CD14-positive monocyte (primary cell): ENCODE results near the gene KCNG2. TPM values are rescaled to one million over a fixed set of nuclear protein-coding genes. Genes with fewer than 3 reads are reported as not detected.

Experiments used
- DNase-seq, 3 donors: peaks; one replicate each; pipeline ENCODE4 v3.0.0-alpha.2; 2011 to 2022
- H2AFZ ChIP-seq: 2 replicates; pipeline ENCODE4 v1.6.0; 2012; ENCODE audit warnings: mild to moderate bottlenecking, low read depth, low read length, inconsistent platforms; ENCODE audit not compliant: insufficient read depth, poor library complexity, severe bottlenecking
- H3K27ac ChIP-seq, 2 donors: 1 replicate in 1 of 2; 2 replicates in 1 of 2; pipeline ENCODE4 v1.5.1; 2012 to 2013; ENCODE audit warnings: low read length in 2 of 2, control low read depth in 1 of 2, inconsistent platforms in 1 of 2, low read depth in 1 of 2, mild to moderate bottlenecking in 1 of 2
- H3K27me3 ChIP-seq, 2 donors: one replicate each; pipeline versions ENCODE4 v1.6.0 to v1.6.1; 2011 to 2013; ENCODE audit warnings: low read length in 2 of 2; ENCODE audit not compliant: control insufficient read depth in 2 of 2, insufficient read depth in 2 of 2
- H3K36me3 ChIP-seq, 2 donors: replicated peaks in 1 of 2; 1 replicate in 1 of 2; 2 replicates in 1 of 2; pipeline versions ENCODE4 v1.5.1 to v1.6.1; 2012 to 2013; ENCODE audit warnings: low read length in 2 of 2, control low read depth in 1 of 2, inconsistent platforms in 1 of 2, mild to moderate bottlenecking in 1 of 2; ENCODE audit not compliant: insufficient read depth in 2 of 2, control insufficient read depth in 1 of 2
- H3K4me1 ChIP-seq, 2 donors: 1 replicate in 1 of 2; 2 replicates in 1 of 2; pipeline versions ENCODE4 v1.5.1 to v1.6.1; 2012 to 2013; ENCODE audit warnings: low read length in 2 of 2, control low read depth in 1 of 2, inconsistent platforms in 1 of 2, mild to moderate bottlenecking in 1 of 2, moderate library complexity in 1 of 2; ENCODE audit not compliant: insufficient read depth in 2 of 2, control insufficient read depth in 1 of 2
- H3K4me2 ChIP-seq: replicated peaks from 2 replicates; pipeline ENCODE3; 2012; ENCODE audit warnings: low read length, moderate library complexity, mild to moderate bottlenecking; ENCODE audit not compliant: poor library complexity, severe bottlenecking; ENCODE audit errors: extremely low read depth
- H3K4me3 ChIP-seq, 3 experiments: fragments of 200-600 bp in 1 of 3; sonication (generic) in 1 of 3; replicated peaks in 1 of 3; 1 replicate in 2 of 3; 2 replicates in 1 of 3; pipeline ENCODE4 v1.5.1; 2011 to 2013; ENCODE audit warnings: low read length in 3 of 3, mild to moderate bottlenecking in 3 of 3, control low read depth in 2 of 3, low read depth in 2 of 3, inconsistent platforms in 1 of 3, moderate library complexity in 1 of 3
- H3K79me2 ChIP-seq: 2 replicates; pipeline ENCODE4 v1.6.0; 2012; ENCODE audit warnings: mild to moderate bottlenecking, control low read depth, inconsistent platforms, low read length, moderate library complexity; ENCODE audit not compliant: insufficient read depth
- H3K9ac ChIP-seq: 2 replicates; pipeline ENCODE4 v1.6.0; 2017; ENCODE audit warnings: low read length, mild to moderate bottlenecking; ENCODE audit not compliant: insufficient read depth, poor library complexity, severe bottlenecking
- H3K9me3 ChIP-seq, 2 donors: replicated peaks in 1 of 2; 1 replicate in 1 of 2; 2 replicates in 1 of 2; pipeline versions ENCODE4 v1.5.1 to v1.6.1; 2012 to 2013; ENCODE audit warnings: low read length in 2 of 2, control low read depth in 1 of 2; ENCODE audit not compliant: control insufficient read depth in 1 of 2, insufficient read depth in 1 of 2
- H4K20me1 ChIP-seq: 2 replicates; pipeline ENCODE4 v1.6.0; 2012; ENCODE audit warnings: mild to moderate bottlenecking, low read length, control low read depth, moderate library complexity; ENCODE audit not compliant: insufficient read depth
- H3K27ac Mint-ChIP-seq, 7 donors: one replicate each; pipeline ENCODE4 v1.8.0; 2020; ENCODE audit warnings: mild to moderate bottlenecking in 7 of 7, mixed read lengths in 7 of 7, moderate library complexity in 6 of 7, inconsistent platforms in 2 of 7
- H3K27me3 Mint-ChIP-seq, 3 donors: one replicate each; pipeline ENCODE4 v1.8.0; 2021 to 2022; ENCODE audit warnings: low read depth in 3 of 3, mild to moderate bottlenecking in 3 of 3, mixed read lengths in 3 of 3, moderate library complexity in 3 of 3, inconsistent platforms in 1 of 3
- H3K36me3 Mint-ChIP-seq, 2 donors: one replicate each; pipeline ENCODE4 v1.8.0; 2020; ENCODE audit warnings: mixed read lengths in 2 of 2, inconsistent platforms in 1 of 2, mild to moderate bottlenecking in 1 of 2
- H3K4me1 Mint-ChIP-seq: one replicate; pipeline ENCODE4 v1.8.0; 2020; ENCODE audit warnings: mild to moderate bottlenecking, mixed read lengths
- H3K4me3 Mint-ChIP-seq, 2 donors: one replicate each; pipeline ENCODE4 v1.8.0; 2020; ENCODE audit warnings: mild to moderate bottlenecking in 2 of 2, mixed read lengths in 2 of 2, moderate library complexity in 1 of 2
- H3K9me3 Mint-ChIP-seq, 7 donors: one replicate each; pipeline ENCODE4 v1.8.0; 2020 to 2022; ENCODE audit warnings: mixed read lengths in 7 of 7, mild to moderate bottlenecking in 6 of 7, moderate library complexity in 6 of 7, inconsistent platforms in 2 of 7
- CTCF ChIP-seq: fragments of 200-600 bp; IDR thresholded peaks from one replicate; pipeline ENCODE4 v1.8.0; 2022; ENCODE audit warnings: antibody characterized with exemption, mild to moderate bottlenecking
- WGBS: methylation state at CpG from one replicate; pipeline ENCODE4 v1.1.5; 2013; ENCODE audit warnings: missing lambda C conversion rate; ENCODE audit not compliant: insufficient coverage; 5-methylcytosine and 5-hydroxymethylcytosine counted together
- intact Hi-C, 2 donors: fragments of 100-400 bp; cut with micrococcal nuclease; formaldehyde crosslinking; loops; one replicate each; pipeline versions ENCODE4 v1.15.0 to v1.15.1; 2023
- polyA plus RNA-seq, 3 donors: library from polyadenylated mRNA; depleted of rRNA in 1 of 3; unstranded in 2 of 3; stranded (reverse) in 1 of 3; fragments of 300-500 nt in 2 of 3; fragments of >200 nt in 1 of 3; fragmentation: Illumina TruSeq in 2 of 3; gene quantifications; 1 replicate in 2 of 3; 2 replicates in 1 of 3; pipeline ENCODE4 v1.2.3, GENCODE V29; 2012 to 2021

Gene KCNG2
- polyA plus RNA-seq, 3 donors, result 0.04 TPM; not detected in 2

GRCh38 chr18:79798346-79798998 lies 734 bp downstream of the KCNG2 start:
- DNase-seq, result no peak
- peak overlapping the region; percentile 70 for H3K4me2 ChIP-seq
- no peaks in the 10 kb centered on the region for H3K36me3 ChIP-seq
- H3K79me2 ChIP-seq, result no peaks in the 10 kb centered on the region
- Mint-ChIP-seq H3K9me3 (peaks cover 3 to 20% (median 9%) of the 10 kb centered on the region in 7 donors), H3K4me3 (peak overlapping the region; percentile 64 to 89), H3K27ac (no peak overlapping the region), H3K36me3 (peaks cover 10 to 17% of the 10 kb centered on the region in 2 donors), H3K27me3 (peaks cover 38 to 49% (median 45%) of the 10 kb centered on the region in 3 donors), H3K4me1 (peaks cover 46% of the 10 kb centered on the region)
- peaks cover 22 to 40% of the 10 kb centered on the region in 2 donors for H3K27me3 ChIP-seq
- peak overlapping the region; percentile 3 to 62 (median 26) for H3K4me3 ChIP-seq
- H3K4me1 ChIP-seq, result peaks cover 45 to 58% of the 10 kb centered on the region in 2 donors
- H3K27ac ChIP-seq, result no peak overlapping the region
- no peak overlapping the region for H3K9ac ChIP-seq
- WGBS, result under 1% methylated on average over 73 of the region's 78 CpGs
- peaks cover 0 to 9% of the 10 kb centered on the region in 2 donors for H3K9me3 ChIP-seq
- intact Hi-C loops, result loop anchor here (5.0 to 10.0 kb wide), 4 partner anchors 34 to 186 kb away; partner anchors contain the start of genes SLC66A2 (in 1 of the 2) and TXNL4A (in 1 of the 2)
- no peak for TF ChIP-seq CTCF
- H2AFZ ChIP-seq, result peak overlapping the region; percentile 55
- no peaks in the 10 kb centered on the region for H4K20me1 ChIP-seq

DNA sequence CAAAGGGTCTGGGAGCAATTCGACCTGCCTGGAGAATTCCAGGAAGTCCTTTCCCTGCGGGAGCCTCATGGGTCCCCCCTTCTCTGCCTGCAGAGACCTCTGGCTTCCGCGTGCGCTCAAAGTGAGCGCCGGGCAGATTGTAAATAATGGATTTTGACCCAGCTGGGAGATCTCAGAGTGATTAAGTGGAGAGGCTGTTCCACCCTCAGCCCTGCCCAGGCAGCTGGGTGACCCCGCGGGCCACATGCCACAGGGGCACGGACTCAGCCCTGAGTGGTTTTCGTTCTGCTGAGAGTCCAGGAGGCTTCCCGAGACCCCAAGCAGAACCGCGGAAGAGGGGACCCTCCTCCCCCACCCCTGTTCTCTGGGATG lies 1.2 kb downstream of the KCNG2 start:
- H3K27me3 ChIP-seq, result peaks cover 22 to 40% of the 10 kb centered on the region in 2 donors
- WGBS, result 0% methylated on average over 2 of the region's 14 CpGs
- H3K79me2 ChIP-seq, result no peaks in the 10 kb centered on the region
- H3K4me1 Mint-ChIP-seq, result peaks cover 43% of the 10 kb centered on the region
- H4K20me1 ChIP-seq, result no peaks in the 10 kb centered on the region
- DNase-seq, result no peak
- peaks cover 0 to 9% of the 10 kb centered on the region in 2 donors for H3K9me3 ChIP-seq
- intact Hi-C loops, result loop anchor here (5.0 to 10.0 kb wide), 4 partner anchors 33 to 186 kb away; partner anchors contain the start of genes SLC66A2 (in 1 of the 2) and TXNL4A (in 1 of the 2)
- peak overlapping the region; percentile 64 to 89 for H3K4me3 Mint-ChIP-seq
- H3K27ac ChIP-seq, result no peak overlapping the region
- H3K9ac ChIP-seq, result no peak overlapping the region
- H3K27me3 Mint-ChIP-seq, result peaks cover 38 to 49% (median 45%) of the 10 kb centered on the region in 3 donors
- no peaks in the 10 kb centered on the region for H3K36me3 ChIP-seq
- peaks cover 10 to 15% of the 10 kb centered on the region in 2 donors for H3K36me3 Mint-ChIP-seq
- peak overlapping the region in 2 of 3 experiments; percentile 26 to 62 for H3K4me3 ChIP-seq
- H3K4me1 ChIP-seq, result peaks cover 43 to 56% of the 10 kb centered on the region in 2 donors
- H3K27ac Mint-ChIP-seq, result no peak overlapping the region
- no peak for TF ChIP-seq CTCF
- peak overlapping the region; percentile 70 for H3K4me2 ChIP-seq
- peaks cover 3 to 20% (median 9%) of the 10 kb centered on the region in 7 donors for H3K9me3 Mint-ChIP-seq
- peak overlapping the region; percentile 55 for H2AFZ ChIP-seq
